ENCODE data around the gene PDE9A. TPM values are rescaled to one million over a fixed set of nuclear protein-coding genes. Genes with fewer than 3 reads are reported as not detected.

PDE9A gene
- total and polyA plus RNA-seq, 2 of the 4 experiments (the other 2 are of a cell fraction) = 0.89 to 0.90 TPM

- Histone ChIP-seq H3K4ac (ENCODE audit: low read depth, low read length) (no peak overlapping the region), H3K4me3 (ENCODE audit: insufficient read depth, low read depth, low read length) (no peak overlapping the region), H2BK20ac (ENCODE audit: low read depth, low read length) (no peak overlapping the region), H2BK15ac (ENCODE audit: low read depth, low read length) (no peak overlapping the region), H3K4me2 (ENCODE audit: low read depth, low read length) (no peak overlapping the region), H2AK5ac (ENCODE audit: low read depth, low read length) (no peak overlapping the region), H3K9me3 (ENCODE audit: control insufficient read depth, insufficient read depth, low read length) (no peaks in the 10 kb centered on the region), H3K27ac (ENCODE audit: insufficient read depth, low read length) (no peak overlapping the region), H2AK9ac (replicated peaks; ENCODE audit: low read depth, low read length, poor library complexity) (no peak overlapping the region), H2BK120ac (ENCODE audit: low read depth, low read length) (no peak overlapping the region), H4K8ac (ENCODE audit: low read depth in 2 of 2, low read length in 2 of 2) (no peak overlapping the region), H4K20me1 (ENCODE audit: insufficient read depth, low read length) (no peaks in the 10 kb centered on the region), H3K36me3 (ENCODE audit: control insufficient read depth, insufficient read depth, low read length) (no peaks in the 10 kb centered on the region), H2AFZ (replicated peaks; ENCODE audit: low read length, poor library complexity) (no peak overlapping the region), H4K5ac (ENCODE audit: low read depth, low read length) (no peak overlapping the region), H3K14ac (replicated peaks; ENCODE audit: low read depth, low read length) (no peak overlapping the region), H3K9me1 (ENCODE audit: insufficient read depth, low read length) (no peaks in the 10 kb centered on the region), H4K91ac (ENCODE audit: insufficient read depth, low read depth, low read length) (no peak overlapping the region), H3K18ac (ENCODE audit: low read depth, low read length) (no peak overlapping the region), H3K56ac (ENCODE audit: extremely low read depth, insufficient read depth, low read length) (no peak overlapping the region), H3K4me1 (ENCODE audit: control insufficient read depth, insufficient read depth, low read length) (no peaks in the 10 kb centered on the region), H3K9ac (ENCODE audit: low read depth, low read length) (no peak overlapping the region), H3K27me3 (ENCODE audit: control insufficient read depth, insufficient read depth, low read length) (peaks cover 7% of the 10 kb centered on the region), H3K23ac (ENCODE audit: low read depth, low read length) (no peak overlapping the region), H3K79me1 (ENCODE audit: low read depth in 1 of 2, low read length in 2 of 2) (no peaks in the 10 kb centered on the region), H2BK5ac (ENCODE audit: low read depth, low read length, poor library complexity, severe bottlenecking) (no peak overlapping the region)
- POLR2A ChIA-PET (ENCODE audit: unreplicated experiment) = no interaction called here
- DNase-seq (no peak), ATAC-seq (ENCODE audit: low read depth) (no peak)
- in situ Hi-C loops (cut with MboI; ENCODE audit: low sequenced_read_pairs) (no loop called here), dilution Hi-C loops (cut with HindIII; ENCODE audit: low sequenced_read_pairs, unreplicated experiment) (no loop called here), intact Hi-C loops (cut with micrococcal nuclease) (no loop called here)
- TF ChIP-seq USF2 (IDR thresholded peaks at IDR 0.05; ENCODE audit: low read depth, low read length) (no peak), MAFK (IDR thresholded peaks at IDR 0.05; ENCODE audit: low read depth, low read length) (no peak), CEBPB (IDR thresholded peaks at IDR 0.05; ENCODE audit: low read depth, low read length) (no peak), CTCF (conservative IDR thresholded peaks at IDR 0.05; ENCODE audit: low read depth, low read length) (no peak), RCOR1 (IDR thresholded peaks at IDR 0.05; ENCODE audit: insufficient replicate concordance, low read length) (no peak), MXI1 (IDR thresholded peaks at IDR 0.05; ENCODE audit: borderline replicate concordance, low read depth, low read length) (no peak), FOS (IDR thresholded peaks at IDR 0.05; ENCODE audit: low read depth, low read length) (no peak), ELK1 (IDR thresholded peaks at IDR 0.05; ENCODE audit: borderline replicate concordance, low read depth, low read length) (no peak), POLR2A (IDR thresholded peaks at IDR 0.05; ENCODE audit: low read depth, low read length) (no peak), SMC3 (IDR thresholded peaks at IDR 0.05; ENCODE audit: low read depth, low read length) (no peak)
- WGBS, 2 experiments (ENCODE audit: extremely low coverage in 2 of 2, insufficient read length in 1 of 2) = no CpG with 5 or more reads among the region's 22 CpGs
- CTCF ChIA-PET = no interaction called here
- no TSS peak for BruUV-seq (replicated peaks)
Observed at GRCh38 chr21:42679319-42680057, 26.1 kb downstream of the PDE9A start.
